AG04450 (cell line): ENCODE measurements around the gene NPIPB12. TPM values are rescaled to one million over a fixed set of nuclear protein-coding genes. Genes with fewer than 3 reads are reported as not detected.
"Not testable (repeated sequence)": the region's sequence is repeated elsewhere in the genome, so short reads cannot be mapped to it uniquely, and the experiment has no call there.

Experiments used
- CTCF ChIA-PET: fragments of 300-600, 350-600 bp; formaldehyde crosslinking; extraction: SDS; loops from one replicate; lab custom pipeline; 2022; ENCODE audit warnings: antibody characterized with exemption, inconsistent platforms; lab: Charles Lee
- POLR2A ChIA-PET: fragments of 350-600 bp; formaldehyde crosslinking; extraction: SDS; loops from one replicate; lab custom pipeline; 2021; ENCODE audit warnings: antibody characterized with exemption, inconsistent platforms; lab: Yijun Ruan, JAX
- DNase-seq: peaks from one replicate; pipeline ENCODE4 v3.0.0-alpha.2; 2011; ENCODE audit warnings: low read depth, low spot score
- H3K27ac ChIP-seq: one replicate; pipeline ENCODE4 v1.5.1; 2012; ENCODE audit warnings: low read depth, low read length, control low read depth
- H3K27me3 ChIP-seq: one replicate; pipeline ENCODE4 v1.6.0; 2012; ENCODE audit warnings: low read length; ENCODE audit not compliant: control insufficient read depth, insufficient read depth
- H3K4me3 ChIP-seq: 2 replicates; pipeline ENCODE4 v1.5.1; 2011; ENCODE audit warnings: mild to moderate bottlenecking, low read depth, low read length, control low read depth
- H3K9me3 ChIP-seq: 2 replicates; pipeline ENCODE4 v1.5.1; 2012; ENCODE audit warnings: low read length; ENCODE audit not compliant: control insufficient read depth, insufficient read depth
- polyA plus RNA-seq: library from polyadenylated mRNA; depleted of rRNA; stranded (reverse); fragments of >200 nt; gene quantifications from 2 replicates; pipeline ENCODE4 v1.2.3, GENCODE V29; 2011; rRNA removed
- small RNA-seq: library from RNA; depleted of rRNA; stranded (forward); fragments of <200 nt; gene quantifications from one replicate; pipeline ENCODE3, GENCODE V24; 2012; ENCODE audit warnings: low read depth; ENCODE audit not compliant: insufficient read length

The NPIPB12 gene
- polyA plus RNA-seq, 1 experiment, result 9.7 TPM

- H3K9me3 ChIP-seq, H3K27me3 ChIP-seq, POLR2A ChIA-PET, H3K4me3 ChIP-seq, H3K27ac ChIP-seq, DNase-seq, CTCF ChIA-PET: not testable (repeated sequence)
These were observed 51.4 kb downstream of the NPIPB12 start for GRCh38 chr16:29454828-29455227.

- POLR2A ChIA-PET, result not testable (repeated sequence)
These were observed 51.9 kb downstream of the NPIPB12 start, which contains the start of the genes BOLA2 and SLX1B for GRCh38 chr16:29454269-29454668. Gene BOLA2, minus strand, starts transcription at chr16:29454351. Its CDS starts 98 bp downstream, at chr16:29454253. Gene SLX1B, plus strand, starts transcription at chr16:29454533.

GRCh38 chr16:29453754-29454153 lies 52.5 kb downstream of the NPIPB12 start:
- H3K4me3 ChIP-seq, H3K27ac ChIP-seq, H3K27me3 ChIP-seq, POLR2A ChIA-PET, H3K9me3 ChIP-seq, DNase-seq, CTCF ChIA-PET: not testable (repeated sequence)

More at GRCh38 chr16:29454269-29454668, 51.9 kb downstream of the NPIPB12 start, which contains the start of the genes BOLA2 and SLX1B:
- H3K4me3 ChIP-seq, H3K27ac ChIP-seq, DNase-seq, CTCF ChIA-PET, H3K27me3 ChIP-seq, H3K9me3 ChIP-seq: not testable (repeated sequence)

Small RNA genes lying within 50 kb of the gene (small RNA-seq; reads per million reads assigned to genes)
- not detected for gene AC133555.2

Other genes with a start within 250 kb of the NPIPB12 start
- 0.36 and 1.1 TPM in 2 replicates for gene NPIPB11, start 99.7 kb downstream of the NPIPB12 start, polyA plus RNA-seq
- gene BOLA2, start 52.1 kb downstream of the NPIPB12 start, polyA plus RNA-seq, result 11.0 and 11.6 TPM in 2 replicates
- 10.2 and 11.5 TPM in 2 replicates for gene SLX1B, start 51.9 kb downstream of the NPIPB12 start, polyA plus RNA-seq
- 0.36 and 0.57 TPM in 2 replicates for gene SULT1A4, start 46.5 kb downstream of the NPIPB12 start, polyA plus RNA-seq
- gene SPN, start 156.8 kb upstream of the NPIPB12 start, polyA plus RNA-seq, result 0.04 and 0.05 TPM in 2 replicates
- 16.0 and 16.6 TPM in 2 replicates for gene QPRT, start 172.8 kb upstream of the NPIPB12 start, polyA plus RNA-seq
- not detected in 2 replicates for gene C16orf54, start 239.6 kb upstream of the NPIPB12 start, polyA plus RNA-seq